Fibroblast of pulmonary artery (primary cell): ENCODE results near the gene LHPP.

ENCODE experiments used
- DNase-seq: peaks from one replicate; pipeline ENCODE4 v3.0.0-alpha.2; 2010; ENCODE audit warnings: low read depth
- H3K4me3 ChIP-seq: replicated peaks from 2 replicates; pipeline ENCODE4 v1.5.1; 2011; ENCODE audit warnings: low read depth, mild to moderate bottlenecking, control low read depth, low read length, moderate library complexity
- CTCF ChIP-seq: IDR thresholded peaks from 2 replicates; pipeline ENCODE4 v1.5.1; 2011; ENCODE audit warnings: mild to moderate bottlenecking, control low read depth, low read length, inconsistent platforms; ENCODE audit errors: missing control alignments

The LHPP gene

GRCh38 chr10:124574456-124575070 lies 112.9 kb downstream of the LHPP start:
- no peak for DNase-seq
- TF ChIP-seq CTCF: no peak
- no peak overlapping the region for H3K4me3 ChIP-seq

DNA sequence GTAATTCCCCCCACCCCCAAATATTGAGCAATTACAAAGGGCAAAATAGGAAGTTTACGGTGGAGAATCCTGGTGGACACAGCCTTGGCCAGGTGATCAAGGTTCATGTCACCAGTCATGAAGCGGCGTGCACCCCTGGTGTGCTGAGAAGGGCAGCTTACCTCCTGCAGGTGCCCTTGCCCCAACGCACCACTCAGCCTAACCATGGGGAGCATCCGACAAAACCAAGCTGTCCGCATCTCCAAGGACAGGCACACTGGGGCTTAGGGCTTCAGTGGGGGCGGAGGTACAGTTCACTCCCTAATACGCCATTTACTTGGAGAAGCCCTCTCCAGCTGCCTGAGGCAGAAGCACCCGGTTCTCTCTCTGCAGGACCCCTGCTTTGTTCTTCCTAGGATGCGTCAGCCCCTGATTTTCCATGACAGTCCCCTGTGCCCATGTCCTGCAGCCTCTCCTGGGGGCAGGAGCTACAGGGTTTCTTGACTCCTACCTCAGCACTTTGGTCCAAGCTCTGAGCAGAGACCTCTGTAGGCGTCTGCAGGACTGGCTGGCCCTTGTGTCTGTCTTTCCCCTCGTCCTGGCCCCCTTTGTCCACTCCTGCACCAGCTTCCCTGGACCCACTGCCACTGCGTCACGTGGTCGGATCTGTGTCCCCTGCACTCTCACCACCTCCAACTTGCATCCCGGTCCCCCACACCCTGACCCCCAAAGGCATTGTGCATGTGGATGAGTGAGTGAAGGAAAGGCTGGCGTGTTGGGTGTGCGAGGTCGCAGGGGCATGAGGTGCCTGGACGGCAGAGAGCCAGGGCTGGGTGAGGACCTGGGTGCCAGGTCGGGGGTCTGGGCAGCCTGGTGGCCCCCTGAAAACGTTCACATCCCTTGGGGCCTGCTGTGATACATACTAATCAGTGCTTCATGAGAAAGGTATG lies 113.7 kb downstream of the LHPP start:
- no peak for TF ChIP-seq CTCF
- DNase-seq: no peak
- H3K4me3 ChIP-seq: no peak overlapping the region

DNA sequence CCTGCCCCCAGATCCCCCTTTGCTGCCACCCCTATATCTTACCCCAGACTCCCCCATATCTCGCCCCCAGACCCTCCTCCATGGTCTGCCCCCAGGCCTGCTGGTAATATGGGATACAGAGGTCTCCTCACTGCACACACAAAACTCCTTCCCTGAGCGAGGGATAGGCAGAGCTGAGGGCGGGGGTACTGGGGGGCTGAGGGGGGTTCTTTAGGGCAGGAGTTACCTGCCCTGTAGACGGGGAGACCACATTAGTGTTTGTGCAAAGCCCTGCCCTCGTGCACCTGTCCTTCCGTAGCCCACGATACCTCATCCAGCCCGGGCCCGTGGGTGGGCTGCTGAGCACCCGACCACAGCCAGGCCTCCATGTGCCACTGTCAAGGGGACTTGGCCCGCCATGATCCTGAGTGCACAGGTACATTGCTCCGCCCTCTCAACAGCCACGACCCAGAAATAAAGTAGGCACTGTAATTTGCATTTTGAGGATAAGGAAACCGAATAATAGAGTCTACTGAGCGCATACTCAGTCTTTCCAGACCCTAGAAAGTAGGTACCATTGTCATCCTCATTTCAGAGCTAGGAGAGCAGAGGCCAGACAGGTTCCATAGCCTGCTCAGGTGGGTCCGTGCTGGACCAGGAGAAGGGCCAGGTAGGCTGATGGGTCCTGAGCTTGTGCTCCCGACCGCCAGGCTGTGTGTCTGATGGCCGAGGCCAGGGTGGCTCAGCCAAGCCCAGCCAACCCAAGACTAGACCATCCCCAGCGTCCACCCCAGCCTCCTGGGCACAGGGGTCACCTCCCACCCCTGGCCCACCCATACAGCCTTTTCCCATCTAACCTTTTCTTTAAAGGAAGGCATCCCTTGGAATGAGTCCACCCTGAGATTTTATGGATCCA lies 115.2 kb downstream of the LHPP start:
- no peak for DNase-seq
- TF ChIP-seq CTCF: no peak
- H3K4me3 ChIP-seq: no peak overlapping the region

DNA sequence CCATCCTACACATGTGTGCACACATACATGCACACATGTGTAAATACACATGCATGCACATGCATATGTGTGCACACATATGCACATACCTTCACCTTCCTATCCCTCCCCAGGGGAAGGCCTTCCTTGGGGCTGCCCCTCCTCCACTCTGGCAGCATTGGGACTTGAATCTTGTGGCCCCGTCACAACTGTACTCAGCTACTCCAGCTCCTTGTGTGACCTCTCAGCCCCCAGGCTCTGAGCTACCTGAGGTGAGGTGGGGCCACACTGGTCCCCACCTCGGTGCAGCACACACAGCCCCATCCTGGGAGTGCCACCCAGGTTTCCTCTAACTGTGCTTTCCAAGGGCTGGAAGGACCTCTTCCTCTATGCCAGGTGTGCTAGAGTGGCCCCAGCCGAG lies 116.0 kb downstream of the LHPP start:
- no peak for TF ChIP-seq CTCF
- no peak for DNase-seq
- no peak overlapping the region for H3K4me3 ChIP-seq

DNA sequence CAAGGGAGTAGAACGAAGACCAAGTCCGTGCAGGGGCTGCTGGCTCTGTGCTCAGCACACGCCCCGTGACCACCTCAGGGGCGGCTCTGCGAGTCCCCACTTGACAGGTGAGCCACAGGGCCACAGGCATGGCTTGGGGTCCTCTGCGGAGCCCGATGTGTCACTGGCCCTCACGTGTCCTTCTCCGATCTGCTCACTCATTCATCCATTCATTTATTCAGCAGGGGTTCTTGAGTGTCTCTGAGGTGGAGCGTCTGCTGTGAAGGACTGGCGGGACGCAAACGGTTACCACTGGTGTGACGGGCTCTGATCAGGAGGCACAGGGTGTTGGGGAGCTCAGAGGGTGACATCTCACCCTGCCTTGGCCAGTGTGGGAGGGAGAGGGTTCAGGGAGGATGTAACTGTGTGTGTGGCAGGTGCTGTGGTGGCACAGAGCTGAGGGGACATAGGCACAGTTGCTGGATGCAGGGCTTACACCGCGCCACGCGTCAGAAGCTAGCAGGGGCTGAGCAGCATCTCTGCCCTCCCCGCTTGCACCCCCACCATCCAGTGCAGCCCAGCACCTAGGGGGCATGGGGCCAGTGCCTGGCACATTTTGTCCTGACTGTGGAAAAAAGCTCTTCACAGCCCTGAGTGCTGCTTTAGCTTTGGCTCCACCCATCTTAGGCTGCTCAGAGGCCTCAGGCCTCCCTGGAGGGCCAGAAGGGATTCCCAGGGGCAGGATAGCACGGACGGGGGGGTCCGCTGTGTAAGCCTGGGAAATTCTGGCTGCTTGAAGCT lies 116.8 kb downstream of the LHPP start:
- no peak for TF ChIP-seq CTCF
- DNase-seq: no peak
- H3K4me3 ChIP-seq: no peak overlapping the region

DNA sequence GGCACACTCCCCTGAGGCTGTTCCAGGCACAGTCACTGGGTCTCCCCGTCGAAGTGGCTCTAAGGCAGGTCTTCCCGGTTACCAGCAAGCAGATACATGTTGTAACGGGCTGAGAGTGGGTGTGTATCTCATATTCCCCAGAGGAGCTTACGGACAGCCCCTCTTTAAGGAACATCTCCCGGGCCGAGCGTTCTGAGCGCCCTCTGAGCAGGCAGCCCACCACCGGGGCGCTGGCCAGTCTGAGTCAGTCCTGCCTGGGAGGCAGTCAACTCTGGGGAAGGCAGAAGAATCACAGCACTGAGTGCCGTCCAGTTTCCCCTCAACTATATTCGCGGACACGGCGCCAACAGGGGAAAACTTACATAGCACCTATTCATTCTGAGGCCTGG lies 117.4 kb downstream of the LHPP start:
- no peak overlapping the region for H3K4me3 ChIP-seq
- TF ChIP-seq CTCF: no peak
- no peak for DNase-seq
